NCI-H1930 (cell line): ENCODE results near the gene BLMH.

ENCODE experiments used
- DNase-seq, 2 experiments: peaks; one replicate each; lab custom pipeline; 2025; lab: John Stamatoyannopoulos, UW

The BLMH gene

DNA sequence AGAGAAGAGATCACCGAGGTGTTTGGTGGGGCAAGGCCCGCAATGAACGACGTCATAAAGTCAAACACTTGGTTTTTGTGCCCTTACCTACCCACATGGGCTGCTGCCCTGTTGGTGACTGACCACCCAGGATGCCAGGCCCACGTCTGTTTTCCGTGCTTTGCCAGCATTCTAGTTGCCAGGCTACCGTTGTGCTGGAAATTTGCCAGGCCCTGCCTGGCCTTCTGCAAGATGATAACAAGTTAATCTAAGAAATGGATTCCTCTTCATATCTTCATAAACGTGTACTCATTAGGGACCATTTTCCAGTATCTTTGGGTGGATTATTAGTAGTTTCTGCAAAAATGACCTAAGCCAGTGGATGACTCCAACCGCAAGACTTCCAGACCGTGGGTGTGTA is 91.6 kb downstream of the BLMH start:
- no peak for DNase-seq

DNA sequence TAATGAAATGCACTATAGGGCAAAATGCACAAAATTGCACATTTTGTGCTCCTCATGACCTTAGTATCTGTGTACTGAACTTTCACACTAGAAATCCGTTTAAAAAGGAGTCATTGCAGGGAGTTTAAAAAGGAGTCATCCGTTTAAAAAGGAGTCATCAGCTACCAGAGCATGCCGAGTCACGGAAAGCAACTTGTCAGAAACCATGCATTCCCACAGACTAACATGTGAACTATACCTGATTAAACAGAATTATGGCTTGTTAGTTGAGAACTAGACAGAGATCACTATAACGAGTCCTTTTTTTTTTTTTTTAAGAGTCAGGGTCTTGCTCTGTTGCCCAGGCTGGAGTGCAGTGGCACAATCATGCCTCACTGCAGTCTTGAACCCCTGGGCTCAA is 92.1 kb downstream of the BLMH start:
- no peak for DNase-seq
